GM21526 (cell line): Measurements from ENCODE around the gene STYXL1.

Experiments
- ATAC-seq: cut with Tn5 transposase; IDR thresholded peaks from one replicate; pipeline ENCODE4 v1.9.1; 2021; ENCODE audit warnings: moderate library complexity; ENCODE audit not compliant: unreplicated experiment, low FRiP score

The STYXL1 gene

DNA sequence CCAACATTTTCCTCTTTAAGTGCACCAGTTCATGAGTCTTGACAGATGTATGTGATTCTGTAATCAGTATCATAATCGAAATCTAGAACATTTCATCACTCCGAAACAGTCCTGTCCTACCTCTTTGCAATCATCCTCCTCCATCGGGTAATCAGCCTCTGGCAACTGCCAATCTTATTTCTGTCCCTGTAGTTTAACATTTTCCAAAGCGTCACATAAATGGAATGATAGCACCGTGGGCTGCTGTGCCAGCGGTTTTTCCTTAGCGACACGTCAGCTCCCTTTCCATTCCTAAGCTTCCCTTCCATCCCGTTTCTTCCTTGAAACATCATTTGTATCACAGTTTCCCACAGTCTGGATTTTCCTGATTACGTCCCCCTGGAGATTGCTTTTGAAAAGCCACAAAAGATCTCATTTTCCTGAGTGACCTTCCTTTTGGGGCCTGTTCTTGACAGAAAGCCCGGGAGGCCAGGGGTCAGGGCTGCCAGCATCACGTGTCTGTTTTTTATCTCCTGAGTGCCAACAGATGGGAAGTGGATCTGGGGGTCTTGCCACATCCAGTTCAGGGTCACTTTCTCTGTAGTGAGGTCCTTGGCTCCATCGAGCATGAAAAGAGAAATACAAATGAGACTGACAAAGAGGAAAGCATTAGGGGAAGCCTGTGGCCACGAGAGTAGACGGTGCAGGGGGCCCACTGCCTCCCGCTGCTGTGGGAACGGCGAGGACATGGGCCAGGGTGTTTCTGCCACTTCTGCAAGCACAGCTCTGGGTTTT, 85.0 kb downstream of the STYXL1 start:
- no peak for ATAC-seq

DNA sequence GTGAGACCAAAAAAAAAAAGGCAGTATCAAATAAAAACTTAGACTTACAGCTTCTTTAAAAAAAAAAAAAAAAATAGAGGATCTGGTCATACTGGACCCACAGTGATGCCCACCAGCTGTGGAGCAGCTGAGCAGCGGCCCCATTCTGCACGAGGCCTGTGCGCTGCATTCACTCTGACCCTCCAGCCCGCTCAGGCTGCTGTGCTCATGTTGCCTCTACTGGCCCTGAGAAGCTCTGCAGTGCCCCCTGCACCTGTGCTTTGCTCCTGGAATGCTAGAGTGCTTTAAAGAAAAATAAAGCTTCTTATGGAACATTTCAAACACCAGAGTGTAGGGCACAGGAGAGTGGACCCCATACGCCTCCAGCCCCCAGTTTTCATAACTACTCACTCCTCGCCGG, 86.6 kb downstream of the STYXL1 start:
- ATAC-seq: no peak

DNA sequence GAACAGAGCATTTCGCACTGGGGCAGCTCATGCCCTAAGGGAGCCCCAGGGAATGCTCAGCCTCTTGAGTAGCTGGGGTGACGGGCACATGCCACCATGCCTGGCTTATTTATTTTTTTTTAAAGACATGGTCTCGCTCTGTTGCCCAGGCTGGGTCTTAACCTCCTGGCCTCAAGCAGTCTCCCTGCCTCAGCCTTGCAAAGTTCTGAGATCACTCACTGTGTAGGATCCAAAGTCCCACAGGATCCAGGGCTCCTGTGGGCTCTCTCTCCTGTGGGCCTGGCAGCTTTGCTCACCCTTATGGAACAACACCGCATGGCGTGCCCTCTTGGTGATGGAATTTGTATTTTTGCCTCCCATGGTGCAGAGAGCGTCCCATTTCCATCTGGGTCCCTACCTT, 87.4 kb downstream of the STYXL1 start:
- ATAC-seq: no peak

DNA sequence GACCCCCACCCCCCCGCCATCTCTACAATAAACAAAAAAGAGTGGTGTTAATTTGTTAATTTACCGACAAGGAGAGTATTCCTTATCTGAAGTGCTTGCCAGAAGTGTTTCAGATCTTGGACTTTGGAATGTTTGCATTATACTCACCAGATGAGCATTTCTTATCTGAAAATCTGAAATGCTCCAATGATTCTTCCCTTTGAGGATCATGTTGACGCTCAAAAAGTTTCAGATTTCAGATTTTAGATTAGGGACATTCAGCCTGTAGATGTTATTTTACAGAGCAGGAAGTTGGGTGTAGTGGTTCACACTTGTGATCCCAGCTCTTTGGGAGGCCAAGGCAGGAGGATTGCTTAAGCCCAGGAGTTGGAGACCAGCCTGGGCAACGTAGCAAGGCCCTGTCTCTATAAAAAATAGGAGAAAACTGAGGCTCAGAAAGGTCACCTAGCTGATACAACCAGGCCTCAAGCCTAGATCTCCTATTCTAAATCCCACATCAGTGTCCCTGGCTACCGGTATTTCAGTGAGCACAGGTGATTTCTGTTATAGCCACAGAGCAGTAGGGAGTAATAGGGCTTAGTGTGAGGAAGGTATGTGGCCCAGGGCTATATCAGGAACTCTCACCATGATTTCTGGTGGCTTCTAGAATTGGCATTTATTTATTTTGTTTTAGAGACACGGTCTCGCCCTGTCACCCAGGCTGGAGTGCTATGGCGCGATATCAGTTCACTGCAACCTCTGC, 88.8 kb downstream of the STYXL1 start:
- no peak for ATAC-seq

DNA sequence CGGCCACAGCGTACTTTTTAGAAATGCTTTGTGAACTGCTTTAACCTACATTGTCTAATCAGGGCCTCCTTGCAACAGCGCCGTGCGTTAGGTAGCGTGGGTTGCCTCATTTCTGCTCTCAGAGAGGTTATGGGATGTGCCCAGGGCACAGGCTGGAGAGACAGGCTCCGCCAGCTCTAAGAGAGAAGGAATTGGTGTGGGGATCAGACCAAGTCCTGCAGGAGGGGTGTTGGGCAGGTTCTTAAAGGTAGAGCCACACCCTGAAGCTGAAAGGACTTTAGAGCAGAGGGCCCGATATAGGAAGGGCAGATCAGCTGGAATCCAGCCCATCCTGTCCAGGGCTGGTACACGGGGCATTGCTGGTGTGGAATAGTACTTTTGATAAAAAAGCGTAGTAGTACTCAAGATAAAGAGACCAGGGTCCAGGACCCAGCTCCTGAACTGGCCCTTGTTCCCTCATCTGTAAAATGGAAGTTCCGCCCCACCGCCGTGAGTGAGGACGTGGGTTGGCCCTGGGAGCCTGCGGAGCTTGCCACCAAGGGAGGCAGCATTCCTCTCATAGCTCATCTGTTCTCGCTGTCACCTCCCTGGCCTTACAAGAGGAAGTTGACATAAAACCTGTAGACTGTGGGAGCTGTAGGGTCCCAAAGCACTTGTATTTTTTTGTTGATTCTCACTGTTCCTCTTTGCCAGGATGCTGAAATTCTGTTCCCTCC, 90.6 kb downstream of the STYXL1 start:
- no peak for ATAC-seq

DNA sequence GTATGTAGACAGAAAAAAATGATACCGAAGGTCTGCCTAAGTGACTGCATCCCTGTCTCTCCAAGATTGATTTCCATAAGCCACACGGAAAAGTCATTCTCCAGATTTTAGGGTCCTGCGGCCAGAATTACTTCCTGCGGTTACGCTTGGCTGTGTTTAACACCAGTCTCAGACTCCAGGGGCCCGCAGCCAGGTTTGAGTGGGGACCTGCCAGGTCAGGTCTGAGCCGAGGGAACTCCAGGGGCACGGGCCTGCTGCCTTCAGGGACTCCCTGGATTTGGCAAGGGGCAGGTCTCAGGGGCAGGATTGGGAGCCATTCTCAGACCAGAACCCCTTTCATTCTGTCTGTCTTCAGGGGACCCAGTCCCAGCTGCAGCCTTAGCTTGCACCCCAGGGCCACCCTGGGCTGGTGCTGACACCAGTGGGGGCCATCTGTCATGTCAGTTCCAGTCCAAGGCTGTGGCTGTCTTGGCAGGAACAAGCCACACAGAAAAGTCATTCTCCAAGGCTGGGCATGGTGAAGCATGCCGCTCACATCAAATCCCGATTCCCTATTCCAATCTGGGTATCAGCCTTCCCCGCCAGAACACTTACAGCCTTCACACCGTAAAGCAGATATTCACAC, 92.4 kb downstream of the STYXL1 start:
- ATAC-seq: no peak

DNA sequence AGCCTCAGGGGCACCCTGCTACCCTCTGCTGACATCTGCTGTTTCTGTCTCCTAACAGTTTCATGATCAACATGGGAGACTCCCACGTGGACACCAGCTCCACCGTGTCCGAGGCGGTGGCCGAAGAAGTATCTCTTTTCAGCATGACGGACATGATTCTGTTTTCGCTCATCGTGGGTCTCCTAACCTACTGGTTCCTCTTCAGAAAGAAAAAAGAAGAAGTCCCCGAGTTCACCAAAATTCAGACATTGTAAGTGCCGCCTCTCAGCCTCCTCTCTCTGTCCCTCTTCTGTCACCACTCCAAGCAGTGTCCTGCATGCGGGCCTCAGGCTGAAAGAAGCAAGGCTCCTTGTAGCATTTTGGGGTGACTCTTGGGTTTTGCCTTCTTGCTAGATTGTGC, 93.9 kb downstream of the STYXL1 start:
- no peak for ATAC-seq

DNA sequence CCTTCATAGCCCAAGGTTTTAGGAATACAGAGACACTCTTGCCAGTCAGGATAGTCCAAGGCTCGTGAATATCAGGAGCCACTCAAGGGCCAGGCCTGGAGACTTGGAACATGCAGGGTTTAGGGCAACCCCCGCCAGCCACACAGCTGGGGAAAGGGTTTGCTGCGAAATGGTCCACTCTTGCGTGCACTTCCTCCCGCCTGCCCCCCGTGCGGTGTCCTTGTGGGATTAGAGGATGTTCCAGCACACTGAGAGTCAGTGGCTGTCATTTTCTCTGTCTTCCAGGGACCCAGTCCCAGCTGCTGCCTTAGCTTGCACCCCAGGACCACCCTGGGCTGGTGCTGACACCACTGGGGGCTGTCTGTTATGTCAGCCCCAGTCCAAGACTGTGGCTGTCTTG, 94.4 kb downstream of the STYXL1 start:
- ATAC-seq: no peak

DNA sequence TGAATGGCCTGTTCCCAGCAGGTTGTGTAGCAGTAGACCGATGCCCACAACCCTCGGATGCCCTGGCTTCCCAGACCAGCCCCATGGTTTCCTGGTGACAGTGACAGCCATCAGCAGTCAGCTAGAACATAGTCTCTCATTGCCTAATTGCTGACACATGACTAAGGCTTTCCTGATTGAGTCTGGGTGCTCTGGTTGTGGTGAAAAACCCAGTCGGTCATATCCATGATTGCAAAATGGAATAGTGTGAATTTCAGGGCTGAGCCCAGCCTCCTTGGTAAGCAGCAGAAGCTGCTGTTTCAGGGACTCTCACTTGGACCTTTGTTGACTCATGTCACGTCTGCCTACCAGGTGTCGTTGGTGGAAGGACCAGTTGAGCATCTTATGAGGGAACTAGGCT, 96.3 kb downstream of the STYXL1 start:
- no peak for ATAC-seq

DNA sequence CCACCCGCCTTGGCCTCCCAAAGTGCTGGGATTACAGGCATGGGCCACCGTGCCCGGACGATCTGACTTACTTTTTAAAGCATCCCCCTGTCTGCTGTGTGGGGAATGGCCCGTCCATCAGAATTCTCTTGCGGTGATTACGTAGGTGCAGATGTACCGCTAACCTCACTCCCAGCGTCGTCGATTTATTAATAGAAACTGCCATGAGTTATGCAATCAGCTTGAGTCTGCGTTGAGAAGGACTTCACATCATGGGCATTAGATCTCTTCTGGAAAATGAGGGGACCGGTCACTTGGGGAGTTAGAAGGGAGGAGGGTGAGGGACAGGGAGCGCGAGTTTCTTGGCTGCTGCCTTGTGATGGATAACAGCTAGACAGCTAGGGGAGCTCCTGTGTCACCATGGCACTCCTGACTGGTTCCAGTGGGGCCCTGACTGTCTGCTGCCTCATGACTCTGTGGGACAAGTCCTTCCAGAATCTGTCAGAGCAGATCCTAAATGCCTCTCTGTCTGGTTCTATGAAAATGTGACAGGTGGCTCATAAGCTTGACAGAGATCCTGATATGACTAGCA, 97.6 kb downstream of the STYXL1 start:
- no peak for ATAC-seq

DNA sequence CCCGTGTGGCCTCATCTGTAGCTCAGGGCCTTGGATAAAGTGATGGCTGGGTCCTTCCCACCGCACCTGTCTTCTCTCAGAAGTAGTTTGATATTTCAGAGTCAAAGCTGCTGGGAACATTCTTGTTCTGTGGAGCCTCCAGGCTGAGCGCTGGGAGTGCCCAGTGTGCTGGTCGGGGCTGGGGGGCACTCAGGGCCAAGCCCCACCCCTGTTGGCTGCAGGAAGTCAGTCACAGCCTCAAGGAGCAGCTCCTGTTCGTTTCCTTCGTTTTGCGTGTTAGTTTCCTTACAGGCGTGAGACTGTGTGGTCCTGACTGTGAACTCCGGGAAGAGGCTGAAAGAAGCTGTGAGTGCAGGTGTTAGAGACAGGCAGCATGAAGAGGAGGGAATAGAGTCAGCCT, 99.6 kb downstream of the STYXL1 start:
- no peak for ATAC-seq
